K562 (cell line): Measurements from ENCODE around the gene DHX8. TPM values are rescaled to one million over a fixed set of nuclear protein-coding genes. Genes with fewer than 3 reads are reported as not detected.

Experiments
- CTCF ChIP-seq, 3 experiments: IDR thresholded peaks in 2 of 3; conservative IDR thresholded peaks in 1 of 3; 2 replicates each; pipeline ENCODE4 v1.5.1; 2011 to 2012; ENCODE audit warnings: low read length in 3 of 3, mild to moderate bottlenecking in 3 of 3, control low read depth in 2 of 3, improper control_type of control experiment in 1 of 3, inconsistent platforms in 1 of 3, low read depth in 1 of 3, mixed read lengths in 1 of 3, moderate library complexity in 1 of 3; ENCODE audit not compliant: insufficient read depth in 2 of 3
- NR4A1 ChIP-seq, 2 experiments: fragments of 250-450 bp in 1 of 2; fragments of 450-650 bp in 1 of 2; sonication (Bioruptor Pico) in 1 of 2; IDR thresholded peaks; 2 replicates each; pipeline versions ENCODE4 v1.4.0 to v1.6.1; 2016 to 2020; ENCODE audit warnings: mild to moderate bottlenecking in 2 of 2, missing compliant biosample characterization in 1 of 2, missing genetic modification characterization in 1 of 2, moderate library complexity in 1 of 2
- TAF15 ChIP-seq: fragments of 200-400 bp; formaldehyde crosslinking; IDR thresholded peaks from 2 replicates; pipeline ENCODE4 v1.6.1; 2017; ENCODE audit warnings: mild to moderate bottlenecking, low read depth, low read length, moderate library complexity
- ZBTB7A ChIP-seq: IDR thresholded peaks from 2 replicates; pipeline ENCODE4 v1.6.1; 2011; ENCODE audit warnings: low read depth, mild to moderate bottlenecking, low read length, moderate library complexity, borderline replicate concordance; ENCODE audit not compliant: control insufficient read depth
- ZNF830 ChIP-seq: fragments of 250-450 bp; sonication (Bioruptor Pico); IDR thresholded peaks from 2 replicates; pipeline ENCODE4 v1.5.0; 2021; ENCODE audit warnings: mild to moderate bottlenecking
- polyA plus RNA-seq, 8 experiments: library from polyadenylated mRNA; depleted of rRNA in 4 of 8; stranded (reverse) in 5 of 8; unstranded in 3 of 8; fragments of >200 nt; fragmentation: Nextera tagmentation in 2 of 8; fragmentation: Illumina TruSeq in 1 of 8; extraction: Ambion mirVana in 2 of 8; extraction: Trizol in 1 of 8; gene quantifications; 2 replicates each; pipeline versions ENCODE4 v1.2.1 to v1.2.3, GENCODE V29; 2011 to 2014; ENCODE audit warnings: inconsistent platforms in 1 of 8, missing spikeins in 1 of 8
- total RNA-seq, 7 experiments: library from RNA; depleted of rRNA in 6 of 7; stranded (reverse); fragments of >200 nt in 6 of 7; fragmentation: Illumina TruSeq in 2 of 7; extraction: Trizol in 2 of 7; gene quantifications; 2 replicates each; pipeline versions ENCODE4 v1.2.1 to v1.2.3, GENCODE V29; 2011 to 2021; ENCODE audit warnings: low replicate concordance in 1 of 7
- TF ChIP-seq, protein P1 (sequence below): sonication (generic); formaldehyde crosslinking; IDR thresholded peaks from 2 replicates; pipeline ENCODE4 v1.8.0; 2023; ENCODE audit warnings: mild to moderate bottlenecking, missing genetic modification reagents
- TF ChIP-seq, protein P2 (sequence below): fragments of 450-650 bp; IDR thresholded peaks from 2 replicates; pipeline ENCODE4 v1.6.1; 2016; ENCODE audit warnings: mild to moderate bottlenecking, moderate library complexity

The DHX8 gene
- total and polyA plus RNA-seq, 9 of the 15 experiments (the other 6 are each of a cell fraction or from before 2014, with no cell fraction given) = 16.7 to 42.5 (median 25.6) TPM

GRCh38 chr17:43543771-43544575 is 60.2 kb downstream of the DHX8 start (continued):
- TF ChIP-seq, protein P1, sequence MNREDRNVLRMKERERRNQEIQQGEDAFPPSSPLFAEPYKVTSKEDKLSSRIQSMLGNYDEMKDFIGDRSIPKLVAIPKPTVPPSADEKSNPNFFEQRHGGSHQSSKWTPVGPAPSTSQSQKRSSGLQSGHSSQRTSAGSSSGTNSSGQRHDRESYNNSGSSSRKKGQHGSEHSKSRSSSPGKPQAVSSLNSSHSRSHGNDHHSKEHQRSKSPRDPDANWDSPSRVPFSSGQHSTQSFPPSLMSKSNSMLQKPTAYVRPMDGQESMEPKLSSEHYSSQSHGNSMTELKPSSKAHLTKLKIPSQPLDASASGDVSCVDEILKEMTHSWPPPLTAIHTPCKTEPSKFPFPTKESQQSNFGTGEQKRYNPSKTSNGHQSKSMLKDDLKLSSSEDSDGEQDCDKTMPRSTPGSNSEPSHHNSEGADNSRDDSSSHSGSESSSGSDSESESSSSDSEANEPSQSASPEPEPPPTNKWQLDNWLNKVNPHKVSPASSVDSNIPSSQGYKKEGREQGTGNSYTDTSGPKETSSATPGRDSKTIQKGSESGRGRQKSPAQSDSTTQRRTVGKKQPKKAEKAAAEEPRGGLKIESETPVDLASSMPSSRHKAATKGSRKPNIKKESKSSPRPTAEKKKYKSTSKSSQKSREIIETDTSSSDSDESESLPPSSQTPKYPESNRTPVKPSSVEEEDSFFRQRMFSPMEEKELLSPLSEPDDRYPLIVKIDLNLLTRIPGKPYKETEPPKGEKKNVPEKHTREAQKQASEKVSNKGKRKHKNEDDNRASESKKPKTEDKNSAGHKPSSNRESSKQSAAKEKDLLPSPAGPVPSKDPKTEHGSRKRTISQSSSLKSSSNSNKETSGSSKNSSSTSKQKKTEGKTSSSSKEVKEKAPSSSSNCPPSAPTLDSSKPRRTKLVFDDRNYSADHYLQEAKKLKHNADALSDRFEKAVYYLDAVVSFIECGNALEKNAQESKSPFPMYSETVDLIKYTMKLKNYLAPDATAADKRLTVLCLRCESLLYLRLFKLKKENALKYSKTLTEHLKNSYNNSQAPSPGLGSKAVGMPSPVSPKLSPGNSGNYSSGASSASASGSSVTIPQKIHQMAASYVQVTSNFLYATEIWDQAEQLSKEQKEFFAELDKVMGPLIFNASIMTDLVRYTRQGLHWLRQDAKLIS (CRISPR knock-in tag) = no peak
- TF ChIP-seq, protein P2, sequence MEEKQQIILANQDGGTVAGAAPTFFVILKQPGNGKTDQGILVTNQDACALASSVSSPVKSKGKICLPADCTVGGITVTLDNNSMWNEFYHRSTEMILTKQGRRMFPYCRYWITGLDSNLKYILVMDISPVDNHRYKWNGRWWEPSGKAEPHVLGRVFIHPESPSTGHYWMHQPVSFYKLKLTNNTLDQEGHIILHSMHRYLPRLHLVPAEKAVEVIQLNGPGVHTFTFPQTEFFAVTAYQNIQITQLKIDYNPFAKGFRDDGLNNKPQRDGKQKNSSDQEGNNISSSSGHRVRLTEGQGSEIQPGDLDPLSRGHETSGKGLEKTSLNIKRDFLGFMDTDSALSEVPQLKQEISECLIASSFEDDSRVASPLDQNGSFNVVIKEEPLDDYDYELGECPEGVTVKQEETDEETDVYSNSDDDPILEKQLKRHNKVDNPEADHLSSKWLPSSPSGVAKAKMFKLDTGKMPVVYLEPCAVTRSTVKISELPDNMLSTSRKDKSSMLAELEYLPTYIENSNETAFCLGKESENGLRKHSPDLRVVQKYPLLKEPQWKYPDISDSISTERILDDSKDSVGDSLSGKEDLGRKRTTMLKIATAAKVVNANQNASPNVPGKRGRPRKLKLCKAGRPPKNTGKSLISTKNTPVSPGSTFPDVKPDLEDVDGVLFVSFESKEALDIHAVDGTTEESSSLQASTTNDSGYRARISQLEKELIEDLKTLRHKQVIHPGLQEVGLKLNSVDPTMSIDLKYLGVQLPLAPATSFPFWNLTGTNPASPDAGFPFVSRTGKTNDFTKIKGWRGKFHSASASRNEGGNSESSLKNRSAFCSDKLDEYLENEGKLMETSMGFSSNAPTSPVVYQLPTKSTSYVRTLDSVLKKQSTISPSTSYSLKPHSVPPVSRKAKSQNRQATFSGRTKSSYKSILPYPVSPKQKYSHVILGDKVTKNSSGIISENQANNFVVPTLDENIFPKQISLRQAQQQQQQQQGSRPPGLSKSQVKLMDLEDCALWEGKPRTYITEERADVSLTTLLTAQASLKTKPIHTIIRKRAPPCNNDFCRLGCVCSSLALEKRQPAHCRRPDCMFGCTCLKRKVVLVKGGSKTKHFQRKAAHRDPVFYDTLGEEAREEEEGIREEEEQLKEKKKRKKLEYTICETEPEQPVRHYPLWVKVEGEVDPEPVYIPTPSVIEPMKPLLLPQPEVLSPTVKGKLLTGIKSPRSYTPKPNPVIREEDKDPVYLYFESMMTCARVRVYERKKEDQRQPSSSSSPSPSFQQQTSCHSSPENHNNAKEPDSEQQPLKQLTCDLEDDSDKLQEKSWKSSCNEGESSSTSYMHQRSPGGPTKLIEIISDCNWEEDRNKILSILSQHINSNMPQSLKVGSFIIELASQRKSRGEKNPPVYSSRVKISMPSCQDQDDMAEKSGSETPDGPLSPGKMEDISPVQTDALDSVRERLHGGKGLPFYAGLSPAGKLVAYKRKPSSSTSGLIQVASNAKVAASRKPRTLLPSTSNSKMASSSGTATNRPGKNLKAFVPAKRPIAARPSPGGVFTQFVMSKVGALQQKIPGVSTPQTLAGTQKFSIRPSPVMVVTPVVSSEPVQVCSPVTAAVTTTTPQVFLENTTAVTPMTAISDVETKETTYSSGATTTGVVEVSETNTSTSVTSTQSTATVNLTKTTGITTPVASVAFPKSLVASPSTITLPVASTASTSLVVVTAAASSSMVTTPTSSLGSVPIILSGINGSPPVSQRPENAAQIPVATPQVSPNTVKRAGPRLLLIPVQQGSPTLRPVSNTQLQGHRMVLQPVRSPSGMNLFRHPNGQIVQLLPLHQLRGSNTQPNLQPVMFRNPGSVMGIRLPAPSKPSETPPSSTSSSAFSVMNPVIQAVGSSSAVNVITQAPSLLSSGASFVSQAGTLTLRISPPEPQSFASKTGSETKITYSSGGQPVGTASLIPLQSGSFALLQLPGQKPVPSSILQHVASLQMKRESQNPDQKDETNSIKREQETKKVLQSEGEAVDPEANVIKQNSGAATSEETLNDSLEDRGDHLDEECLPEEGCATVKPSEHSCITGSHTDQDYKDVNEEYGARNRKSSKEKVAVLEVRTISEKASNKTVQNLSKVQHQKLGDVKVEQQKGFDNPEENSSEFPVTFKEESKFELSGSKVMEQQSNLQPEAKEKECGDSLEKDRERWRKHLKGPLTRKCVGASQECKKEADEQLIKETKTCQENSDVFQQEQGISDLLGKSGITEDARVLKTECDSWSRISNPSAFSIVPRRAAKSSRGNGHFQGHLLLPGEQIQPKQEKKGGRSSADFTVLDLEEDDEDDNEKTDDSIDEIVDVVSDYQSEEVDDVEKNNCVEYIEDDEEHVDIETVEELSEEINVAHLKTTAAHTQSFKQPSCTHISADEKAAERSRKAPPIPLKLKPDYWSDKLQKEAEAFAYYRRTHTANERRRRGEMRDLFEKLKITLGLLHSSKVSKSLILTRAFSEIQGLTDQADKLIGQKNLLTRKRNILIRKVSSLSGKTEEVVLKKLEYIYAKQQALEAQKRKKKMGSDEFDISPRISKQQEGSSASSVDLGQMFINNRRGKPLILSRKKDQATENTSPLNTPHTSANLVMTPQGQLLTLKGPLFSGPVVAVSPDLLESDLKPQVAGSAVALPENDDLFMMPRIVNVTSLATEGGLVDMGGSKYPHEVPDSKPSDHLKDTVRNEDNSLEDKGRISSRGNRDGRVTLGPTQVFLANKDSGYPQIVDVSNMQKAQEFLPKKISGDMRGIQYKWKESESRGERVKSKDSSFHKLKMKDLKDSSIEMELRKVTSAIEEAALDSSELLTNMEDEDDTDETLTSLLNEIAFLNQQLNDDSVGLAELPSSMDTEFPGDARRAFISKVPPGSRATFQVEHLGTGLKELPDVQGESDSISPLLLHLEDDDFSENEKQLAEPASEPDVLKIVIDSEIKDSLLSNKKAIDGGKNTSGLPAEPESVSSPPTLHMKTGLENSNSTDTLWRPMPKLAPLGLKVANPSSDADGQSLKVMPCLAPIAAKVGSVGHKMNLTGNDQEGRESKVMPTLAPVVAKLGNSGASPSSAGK = no peak
- TF ChIP-seq ZBTB7A (peak; percentile 29; the same call in 1 of the 2 replicates), ZNF830 (no peak), NR4A1 (CRISPR knock-in tag; IDR thresholded peaks at IDR 0.05) (no peak), NR4A1 (tag; IDR thresholded peaks at IDR 0.05) (no peak), TAF15 (no peak), CTCF (IDR thresholded peaks at IDR 0.05 in 2 of 3, conservative IDR thresholded peaks at IDR 0.05 in 1 of 3; ENCODE audit: insufficient read depth in 2 of 3, low read depth in 1 of 3, low read length in 3 of 3) (peak; percentile 39 to 51 (median 40); a peak in 5 of 6 replicates)
